ENCODE data around the gene SLC38A2. TPM values are rescaled to one million over a fixed set of nuclear protein-coding genes. Genes with fewer than 3 reads are reported as not detected.

Gene SLC38A2
- polyA plus RNA-seq, 4 donors: 27.8 to 69.4 (median 47.2) TPM

- no peak overlapping the region for H3K27ac ChIP-seq (ENCODE audit: low read depth in 1 of 3, low read length in 2 of 3)
- no peaks in the 10 kb centered on the region for H3K36me3 ChIP-seq (ENCODE audit: control insufficient read depth in 3 of 3, insufficient read depth in 2 of 3, low read depth in 1 of 3, low read length in 3 of 3)
- H3K9me3 ChIP-seq (ENCODE audit: control insufficient read depth in 2 of 2, insufficient read depth in 1 of 2, low read depth in 1 of 2, low read length in 1 of 2): no peaks in the 10 kb centered on the region
- peaks cover 0 to 13% (median 3%) of the 10 kb centered on the region in 3 donors for H3K4me1 ChIP-seq (ENCODE audit: control insufficient read depth in 3 of 3, insufficient read depth in 2 of 3, low read depth in 1 of 3, low read length in 2 of 3)
- 96 to 100% (median 97%) methylated on average over 1 of the region's 1 CpG for WGBS, 3 donors
- FAIRE-seq (no peak), DNase-seq (no peak)
- peaks cover 0 to 6% (median 0%) of the 10 kb centered on the region in 3 donors for H3K27me3 ChIP-seq (ENCODE audit: control insufficient read depth in 3 of 3, insufficient read depth in 3 of 3, low read length in 3 of 3)
- no peak overlapping the region for H3K4me3 ChIP-seq (ENCODE audit: low read depth in 1 of 3, low read length in 3 of 3)
Measured at GRCh38 chr12:46378530-46378929, 6.0 kb upstream of the SLC38A2 start.

- H3K27me3 ChIP-seq (ENCODE audit: control insufficient read depth in 3 of 3, insufficient read depth in 3 of 3, low read length in 3 of 3): peaks cover 0 to 8% (median 0%) of the 10 kb centered on the region in 3 donors
- no peak overlapping the region for H3K27ac ChIP-seq (ENCODE audit: low read depth in 1 of 3, low read length in 2 of 3)
- H3K9me3 ChIP-seq (ENCODE audit: control insufficient read depth in 2 of 2, insufficient read depth in 1 of 2, low read depth in 1 of 2, low read length in 1 of 2): no peaks in the 10 kb centered on the region
- no peak for FAIRE-seq
- H3K4me1 ChIP-seq (ENCODE audit: control insufficient read depth in 3 of 3, insufficient read depth in 2 of 3, low read depth in 1 of 3, low read length in 2 of 3): peaks cover 0 to 14% (median 3%) of the 10 kb centered on the region in 3 donors
- WGBS, 3 donors: 69 to 79% (median 77%) methylated on average over 3 of the region's 3 CpGs
- no peak overlapping the region for H3K4me3 ChIP-seq (ENCODE audit: low read depth in 1 of 3, low read length in 3 of 3)
- no peak for DNase-seq
- no peaks in the 10 kb centered on the region for H3K36me3 ChIP-seq (ENCODE audit: control insufficient read depth in 3 of 3, insufficient read depth in 2 of 3, low read depth in 1 of 3, low read length in 3 of 3)
Measured at GRCh38 chr12:46377678-46378077, 5.1 kb upstream of the SLC38A2 start.

DNA sequence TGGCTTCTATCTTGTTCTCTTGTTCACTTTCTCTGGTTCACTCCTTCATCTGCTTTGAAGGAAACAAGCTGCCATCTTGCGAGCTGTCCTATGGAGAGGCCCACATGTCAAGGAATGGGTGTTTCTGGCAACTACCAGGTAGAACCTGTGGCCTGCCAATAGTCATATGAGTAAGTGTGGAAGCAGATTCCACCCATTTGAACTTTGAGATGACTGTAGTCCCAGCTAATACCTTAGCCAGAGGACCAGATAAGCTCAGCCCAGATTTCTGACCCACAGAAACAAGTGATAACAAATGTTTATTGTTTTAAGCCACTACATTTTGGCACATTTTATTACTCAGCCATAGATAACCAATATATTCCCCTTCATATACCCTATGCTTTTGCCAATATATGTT, 4.0 kb upstream of the SLC38A2 start:
- Histone ChIP-seq H3K9me3 (ENCODE audit: control insufficient read depth in 2 of 2, insufficient read depth in 1 of 2, low read depth in 1 of 2, low read length in 1 of 2) (no peaks in the 10 kb centered on the region), H3K4me3 (ENCODE audit: low read depth in 1 of 3, low read length in 3 of 3) (no peak overlapping the region), H3K27me3 (ENCODE audit: control insufficient read depth in 3 of 3, insufficient read depth in 3 of 3, low read length in 3 of 3) (peaks cover 0 to 8% (median 0%) of the 10 kb centered on the region in 3 donors), H3K4me1 (ENCODE audit: control insufficient read depth in 3 of 3, insufficient read depth in 2 of 3, low read depth in 1 of 3, low read length in 2 of 3) (peaks cover 0 to 10% (median 0%) of the 10 kb centered on the region in 3 donors), H3K36me3 (ENCODE audit: control insufficient read depth in 3 of 3, insufficient read depth in 2 of 3, low read depth in 1 of 3, low read length in 3 of 3) (no peaks in the 10 kb centered on the region), H3K27ac (ENCODE audit: low read depth in 1 of 3, low read length in 2 of 3) (no peak overlapping the region)
- WGBS, 3 donors: 79 to 94% (median 86%) methylated on average over 1 of the region's 1 CpG
- peak in 1 of 2 donors; percentile 78 for DNase-seq
- FAIRE-seq: no peak

DNA sequence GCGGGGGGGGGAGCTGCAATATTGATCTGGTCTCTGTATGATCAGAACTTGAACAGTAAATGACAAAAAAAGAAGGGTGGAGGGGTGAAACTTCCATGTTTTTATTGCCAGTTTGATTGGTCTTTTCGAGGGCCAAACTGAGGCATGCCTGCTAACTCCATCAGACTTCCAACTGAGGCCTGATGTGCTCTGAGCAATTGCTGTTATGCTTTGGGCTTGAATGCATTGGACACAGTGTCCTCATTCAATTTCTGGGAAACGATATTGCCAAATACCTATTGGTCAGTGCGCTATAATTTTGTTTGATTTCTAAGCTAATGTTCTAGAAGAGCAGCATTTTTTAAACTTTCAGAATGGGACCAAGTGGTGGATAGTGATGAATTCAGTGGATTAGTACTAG, 2.1 kb upstream of the SLC38A2 start:
- H3K4me1 ChIP-seq (ENCODE audit: control insufficient read depth in 3 of 3, insufficient read depth in 2 of 3, low read depth in 1 of 3, low read length in 2 of 3): peaks cover 0 to 17% (median 0%) of the 10 kb centered on the region in 3 donors
- no peak overlapping the region for H3K27ac ChIP-seq (ENCODE audit: low read depth in 1 of 3, low read length in 2 of 3)
- H3K9me3 ChIP-seq (ENCODE audit: control insufficient read depth in 2 of 2, insufficient read depth in 1 of 2, low read depth in 1 of 2, low read length in 1 of 2): no peaks in the 10 kb centered on the region
- H3K36me3 ChIP-seq (ENCODE audit: control insufficient read depth in 3 of 3, insufficient read depth in 2 of 3, low read depth in 1 of 3, low read length in 3 of 3): peaks cover 0 to 7% (median 0%) of the 10 kb centered on the region in 3 donors
- DNase-seq (no peak), FAIRE-seq (no peak)
- peaks cover 0 to 8% (median 0%) of the 10 kb centered on the region in 3 donors for H3K27me3 ChIP-seq (ENCODE audit: control insufficient read depth in 3 of 3, insufficient read depth in 3 of 3, low read length in 3 of 3)
- WGBS, 3 donors: 88 to 95% (median 93%) methylated on average over 4 of the region's 4 CpGs
- no peak overlapping the region for H3K4me3 ChIP-seq (ENCODE audit: low read depth in 1 of 3, low read length in 3 of 3)

- peaks cover 0 to 11% (median 0%) of the 10 kb centered on the region in 3 donors for H3K36me3 ChIP-seq (ENCODE audit: control insufficient read depth in 3 of 3, insufficient read depth in 2 of 3, low read depth in 1 of 3, low read length in 3 of 3)
- no peak for DNase-seq
- H3K9me3 ChIP-seq (ENCODE audit: control insufficient read depth in 2 of 2, insufficient read depth in 1 of 2, low read depth in 1 of 2, low read length in 1 of 2): no peaks in the 10 kb centered on the region
- 13 to 37% (median 17%) methylated on average over 1 of the region's 1 CpG for WGBS, 3 donors
- H3K4me1 ChIP-seq (ENCODE audit: control insufficient read depth in 3 of 3, insufficient read depth in 2 of 3, low read depth in 1 of 3, low read length in 2 of 3): peaks cover 0 to 21% (median 3%) of the 10 kb centered on the region in 3 donors
- peaks cover 0 to 8% (median 0%) of the 10 kb centered on the region in 3 donors for H3K27me3 ChIP-seq (ENCODE audit: control insufficient read depth in 3 of 3, insufficient read depth in 3 of 3, low read length in 3 of 3)
- FAIRE-seq: no peak
- H3K4me3 ChIP-seq (ENCODE audit: low read depth in 1 of 3, low read length in 3 of 3): no peak overlapping the region
- no peak overlapping the region for H3K27ac ChIP-seq (ENCODE audit: low read depth in 1 of 3, low read length in 2 of 3)
Measured at GRCh38 chr12:46374310-46374709, 1.7 kb upstream of the SLC38A2 start.

DNA sequence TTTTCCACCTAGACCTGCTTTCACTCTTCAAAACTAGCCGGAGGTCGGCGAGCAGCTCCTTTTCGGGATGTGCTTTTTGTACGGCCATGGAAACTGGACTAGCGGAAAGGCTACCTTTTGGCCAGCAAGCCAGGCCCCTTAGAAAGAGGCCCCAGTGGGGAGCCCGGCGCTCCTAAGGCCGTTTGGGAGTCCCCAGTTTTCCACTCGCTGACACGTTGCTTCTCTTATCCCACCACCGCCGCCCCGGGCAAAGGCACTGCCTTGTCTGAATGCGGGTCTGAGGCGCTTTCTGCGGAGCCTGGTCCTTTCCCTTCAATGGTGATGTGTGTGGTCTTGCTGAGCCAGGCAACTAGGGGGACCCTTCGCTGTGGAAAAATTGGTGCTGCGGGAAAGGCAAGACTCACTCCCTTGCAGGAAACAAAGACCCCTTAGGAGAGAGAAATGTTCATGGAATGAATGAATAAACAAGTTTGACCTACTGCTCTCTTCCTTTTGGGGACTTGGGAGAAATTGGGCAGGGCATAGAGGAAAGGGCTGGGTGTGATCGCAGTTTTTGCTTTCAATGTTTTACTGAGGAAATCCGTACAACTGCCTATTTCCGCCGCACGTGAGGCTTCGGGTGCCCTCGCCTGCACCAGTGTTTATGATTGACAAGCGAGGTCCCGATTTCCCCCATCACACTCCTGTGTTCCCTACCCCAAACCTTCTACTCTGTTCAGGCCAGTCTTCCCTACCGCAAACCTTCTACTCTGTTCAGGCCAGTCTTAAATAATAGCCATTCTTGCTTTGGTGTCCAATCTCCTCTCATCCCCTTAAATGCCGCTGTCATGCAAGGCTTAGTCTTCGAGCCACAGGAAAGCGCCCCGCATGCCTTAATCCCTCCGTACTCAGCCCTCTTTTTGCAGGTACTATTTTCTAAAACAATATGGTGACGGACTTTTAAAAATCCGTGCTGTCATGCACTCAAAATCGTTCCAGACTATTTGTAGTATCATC, 1.0 kb upstream of the SLC38A2 start:
- FAIRE-seq: no peak
- H3K9me3 ChIP-seq (ENCODE audit: control insufficient read depth in 2 of 2, insufficient read depth in 1 of 2, low read depth in 1 of 2, low read length in 1 of 2): no peaks in the 10 kb centered on the region
- DNase-seq: peak; percentile 54 to 78
- H3K36me3 ChIP-seq (ENCODE audit: control insufficient read depth in 3 of 3, insufficient read depth in 2 of 3, low read depth in 1 of 3, low read length in 3 of 3): peaks cover 0 to 13% (median 4%) of the 10 kb centered on the region in 3 donors
- peaks cover 0 to 8% (median 0%) of the 10 kb centered on the region in 3 donors for H3K27me3 ChIP-seq (ENCODE audit: control insufficient read depth in 3 of 3, insufficient read depth in 3 of 3, low read length in 3 of 3)
- WGBS, 3 donors: 14 to 22% (median 18%) methylated on average over 37 of the region's 37 CpGs
- peak overlapping the region; percentile 60 to 95 (median 67) for H3K4me3 ChIP-seq (ENCODE audit: low read depth in 1 of 3, low read length in 3 of 3)
- peak overlapping the region; percentile 66 to 93 (median 77) for H3K27ac ChIP-seq (ENCODE audit: low read depth in 1 of 3, low read length in 2 of 3)
- H3K4me1 ChIP-seq (ENCODE audit: control insufficient read depth in 3 of 3, insufficient read depth in 2 of 3, low read depth in 1 of 3, low read length in 2 of 3): peaks cover 0 to 26% (median 7%) of the 10 kb centered on the region in 3 donors

DNA sequence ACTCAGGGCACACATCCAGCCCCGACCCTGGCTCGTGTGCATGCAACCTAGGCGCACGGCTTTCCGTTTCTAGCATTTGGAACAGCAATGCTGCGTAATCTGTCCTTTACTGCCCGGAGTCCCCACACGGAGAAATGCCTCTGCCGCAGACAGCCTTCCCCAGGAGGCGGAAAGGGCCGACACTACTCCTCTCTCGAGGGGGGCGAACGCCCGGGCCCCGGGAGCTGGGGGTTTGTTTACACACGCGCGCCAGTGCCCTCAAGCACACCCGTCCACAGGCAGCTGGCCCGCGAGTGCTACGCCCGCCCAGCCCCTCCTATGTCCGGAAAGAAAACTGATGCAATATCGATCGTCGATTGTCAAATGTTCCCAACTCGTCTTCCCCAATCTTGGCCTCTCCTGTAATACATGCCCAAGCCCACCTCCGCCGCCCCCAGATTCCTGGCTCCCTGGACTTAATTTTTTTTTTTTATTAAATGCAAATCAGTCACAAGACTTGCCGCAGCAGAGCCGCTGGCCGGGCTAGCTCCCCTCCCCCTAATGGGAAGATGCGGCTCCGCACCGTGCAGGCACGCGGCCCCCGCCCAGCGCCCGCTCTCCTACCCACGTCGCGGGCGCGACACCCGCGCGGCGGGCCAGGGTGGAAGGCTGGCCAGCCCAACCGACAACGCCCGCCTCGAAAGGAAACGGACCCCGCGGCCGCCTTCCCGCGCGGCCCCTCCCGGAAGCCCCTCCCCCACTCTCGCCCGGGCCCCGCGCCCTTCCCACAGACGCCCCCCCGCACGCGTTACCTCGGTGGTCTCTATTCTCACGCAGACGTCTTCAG, 642 bp downstream of the SLC38A2 start:
- Histone ChIP-seq H3K4me1 (ENCODE audit: control insufficient read depth in 3 of 3, insufficient read depth in 2 of 3, low read depth in 1 of 3, low read length in 2 of 3) (peaks cover 9 to 30% (median 10%) of the 10 kb centered on the region in 3 donors), H3K36me3 (ENCODE audit: control insufficient read depth in 3 of 3, insufficient read depth in 2 of 3, low read depth in 1 of 3, low read length in 3 of 3) (peaks cover 4 to 21% (median 15%) of the 10 kb centered on the region in 3 donors), H3K27me3 (ENCODE audit: control insufficient read depth in 3 of 3, insufficient read depth in 3 of 3, low read length in 3 of 3) (peaks cover 0 to 8% (median 0%) of the 10 kb centered on the region in 3 donors), H3K4me3 (ENCODE audit: low read depth in 1 of 3, low read length in 3 of 3) (peak overlapping the region; percentile 76 to 95 (median 95)), H3K27ac (ENCODE audit: low read depth in 1 of 3, low read length in 2 of 3) (peak overlapping the region; percentile 80 to 100 (median 96)), H3K9me3 (ENCODE audit: control insufficient read depth in 2 of 2, insufficient read depth in 1 of 2, low read depth in 1 of 2, low read length in 1 of 2) (no peaks in the 10 kb centered on the region)
- peak; percentile 61 to 77 for DNase-seq
- WGBS, 3 donors: 0% methylated on average over 66 to 74 of the region's 74 CpGs
- no peak for FAIRE-seq
